Testis (tissue), 2 donors: ENCODE results near the gene ITIH4.

Experiments
- CTCF ChIP-seq, 3 experiments: fragments of 450-650 bp in 2 of 3; fragments of 200-600 bp in 1 of 3; sonication (generic) in 1 of 3; IDR thresholded peaks; one replicate each; pipeline ENCODE4 v1.5.1; 2016 to 2019; ENCODE audit warnings: antibody characterized with exemption in 3 of 3, mild to moderate bottlenecking in 2 of 3, moderate library complexity in 1 of 3
- POLR2A ChIP-seq: fragments of 450-650 bp; IDR thresholded peaks from one replicate; pipeline ENCODE4 v1.6.1; 2017; ENCODE audit warnings: antibody characterized with exemption, mild to moderate bottlenecking, moderate library complexity

GRCh38 chr3:52822363-52822762 lies 8.1 kb downstream of the ITIH4 start:
- TF ChIP-seq CTCF (IDR thresholded peaks at IDR 0.05) (no peak), POLR2A (no peak)
